ENCODE measurements around the gene CTR9. TPM values are rescaled to one million over a fixed set of nuclear protein-coding genes. Genes with fewer than 3 reads are reported as not detected.
"Not testable (repeated sequence)": the region's sequence is repeated elsewhere in the genome, so short reads cannot be mapped to it uniquely, and the experiment has no call there.

CTR9 gene
- total and polyA plus RNA-seq, 3 donors from 2014 or later = 47.3 to 50.9 (median 48.6) TPM

DNA sequence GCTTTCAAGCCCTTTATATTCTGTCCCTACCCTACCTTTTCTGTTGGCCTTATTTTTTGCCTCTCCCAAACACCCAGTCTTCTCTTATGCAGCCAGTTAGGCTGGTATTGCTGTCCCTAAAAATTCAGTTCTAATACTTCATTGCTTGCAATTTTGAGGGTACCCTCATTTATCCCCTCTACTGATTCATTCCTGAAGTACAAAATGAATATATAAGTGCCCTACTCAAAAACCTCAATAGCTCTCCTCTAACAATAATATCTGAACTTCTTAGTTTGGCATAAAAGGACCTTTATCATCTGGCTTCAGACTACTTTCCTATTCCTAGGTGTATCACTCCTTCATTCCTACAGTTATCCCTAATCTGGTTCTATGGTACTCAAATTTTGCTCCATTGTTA is 62.9 kb downstream of the CTR9 start:
- H3K36me3 ChIP-seq (ENCODE audit: low read depth, missing control alignments) = no peaks in the 10 kb centered on the region
- no peaks in the 10 kb centered on the region for H3K27me3 ChIP-seq
- intact Hi-C loops (cut with DNase I; ENCODE audit: low total_unique reads) = no loop called here
- no peaks in the 10 kb centered on the region for H3K4me1 ChIP-seq
- no peak overlapping the region for H3K27ac ChIP-seq
- H3K9me3 ChIP-seq = no peaks in the 10 kb centered on the region
- TF ChIP-seq, protein P1, sequence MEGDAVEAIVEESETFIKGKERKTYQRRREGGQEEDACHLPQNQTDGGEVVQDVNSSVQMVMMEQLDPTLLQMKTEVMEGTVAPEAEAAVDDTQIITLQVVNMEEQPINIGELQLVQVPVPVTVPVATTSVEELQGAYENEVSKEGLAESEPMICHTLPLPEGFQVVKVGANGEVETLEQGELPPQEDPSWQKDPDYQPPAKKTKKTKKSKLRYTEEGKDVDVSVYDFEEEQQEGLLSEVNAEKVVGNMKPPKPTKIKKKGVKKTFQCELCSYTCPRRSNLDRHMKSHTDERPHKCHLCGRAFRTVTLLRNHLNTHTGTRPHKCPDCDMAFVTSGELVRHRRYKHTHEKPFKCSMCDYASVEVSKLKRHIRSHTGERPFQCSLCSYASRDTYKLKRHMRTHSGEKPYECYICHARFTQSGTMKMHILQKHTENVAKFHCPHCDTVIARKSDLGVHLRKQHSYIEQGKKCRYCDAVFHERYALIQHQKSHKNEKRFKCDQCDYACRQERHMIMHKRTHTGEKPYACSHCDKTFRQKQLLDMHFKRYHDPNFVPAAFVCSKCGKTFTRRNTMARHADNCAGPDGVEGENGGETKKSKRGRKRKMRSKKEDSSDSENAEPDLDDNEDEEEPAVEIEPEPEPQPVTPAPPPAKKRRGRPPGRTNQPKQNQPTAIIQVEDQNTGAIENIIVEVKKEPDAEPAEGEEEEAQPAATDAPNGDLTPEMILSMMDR (IDR thresholded peaks at IDR 0.05) = no peak
- no peak for TF ChIP-seq POLR2A (IDR thresholded peaks at IDR 0.05)
- H3K4me3 ChIP-seq = no peak overlapping the region
- no peak for DNase-seq

DNA sequence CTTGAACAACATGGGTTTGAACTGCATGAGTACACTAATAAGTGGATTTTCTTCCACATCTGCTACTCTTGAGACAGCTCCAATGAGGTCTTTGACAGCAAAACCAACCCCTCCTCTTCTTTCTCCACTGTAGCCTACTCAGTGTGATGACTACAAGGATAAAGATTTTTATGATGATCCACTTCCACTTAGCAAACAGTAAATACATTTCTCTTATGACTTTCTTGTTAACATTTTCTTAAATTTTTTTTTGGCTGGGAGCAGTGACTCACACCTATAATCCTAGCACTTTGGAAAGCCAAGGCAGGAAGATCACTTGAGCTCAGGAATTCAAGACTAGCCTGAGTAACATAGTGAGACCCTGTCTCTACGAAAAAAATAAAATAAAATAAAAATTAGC is 67.5 kb downstream of the CTR9 start:
- DNase-seq = no peak
- no peak overlapping the region for H3K4me3 ChIP-seq
- TF ChIP-seq POLR2A (IDR thresholded peaks at IDR 0.05) = no peak
- TF ChIP-seq, protein P1 (IDR thresholded peaks at IDR 0.05) = no peak
- H3K27me3 ChIP-seq = no peaks in the 10 kb centered on the region
- H3K4me1 ChIP-seq = peaks cover 2% of the 10 kb centered on the region
- H3K27ac ChIP-seq = no peak overlapping the region
- intact Hi-C loops (cut with DNase I; ENCODE audit: low total_unique reads) = no loop called here
- H3K9me3 ChIP-seq = no peaks in the 10 kb centered on the region
- H3K36me3 ChIP-seq (ENCODE audit: low read depth, missing control alignments) = no peaks in the 10 kb centered on the region
- 94% methylated on average over 1 of the region's 1 CpG for WGBS, 2 donors

DNA sequence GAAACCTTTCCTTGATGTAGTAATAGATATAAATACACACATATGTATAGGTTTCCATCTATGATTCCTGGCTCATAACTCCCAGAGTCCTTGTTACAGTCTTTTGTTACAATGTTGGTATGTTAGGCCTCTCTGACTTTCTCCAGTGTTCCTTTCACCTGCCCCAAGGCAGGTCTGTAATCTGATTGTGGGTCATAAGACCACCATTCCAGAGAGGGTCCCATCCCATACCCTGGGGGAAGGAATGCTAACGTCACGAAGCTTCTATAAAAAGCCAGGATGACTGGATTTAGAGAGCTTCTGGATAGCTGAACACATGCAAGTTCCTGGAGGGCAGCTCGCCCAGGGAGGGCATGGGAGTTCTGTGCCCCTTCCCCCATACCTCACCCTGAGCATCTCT is 71.4 kb downstream of the CTR9 start:
- peak overlapping the region; percentile 57 to 83 for H3K27ac ChIP-seq
- DNase-seq; H3K4me1 ChIP-seq; H3K36me3 ChIP-seq (ENCODE audit: low read depth, missing control alignments); intact Hi-C loops (cut with DNase I; ENCODE audit: low total_unique reads); H3K9me3 ChIP-seq; H3K27me3 ChIP-seq; H3K4me3 ChIP-seq: not testable (repeated sequence)
- 70 to 89% methylated on average over 3 of the region's 3 CpGs for WGBS, 2 donors

DNA sequence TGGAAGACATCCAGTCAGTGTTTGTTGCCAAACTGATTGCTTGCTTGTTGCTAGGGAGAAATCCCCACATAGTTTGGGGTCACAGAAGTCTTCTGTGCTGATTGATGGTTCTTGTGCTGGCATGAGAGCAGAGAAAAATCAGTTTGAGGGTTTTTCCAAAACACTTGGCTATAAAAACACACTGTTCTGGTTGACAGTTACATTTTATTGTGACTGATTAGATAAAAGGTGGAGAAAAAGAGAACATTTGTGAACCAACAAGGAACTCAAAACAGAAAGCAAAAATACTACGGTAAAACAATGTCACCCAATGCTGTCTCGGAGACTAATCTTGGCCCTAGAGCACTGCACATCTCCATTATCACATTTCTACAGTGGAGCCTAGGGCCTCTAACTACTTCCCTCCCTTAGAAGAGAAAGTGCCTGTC is 72.1 kb downstream of the CTR9 start:
- WGBS, 2 donors = 37 to 40% methylated on average over 2 of the region's 2 CpGs
- TF ChIP-seq POLR2A (IDR thresholded peaks at IDR 0.05) = no peak
- TF ChIP-seq, protein P1 (IDR thresholded peaks at IDR 0.05) = no peak
- H3K27me3 ChIP-seq = no peaks in the 10 kb centered on the region
- H3K36me3 ChIP-seq (ENCODE audit: low read depth, missing control alignments) = no peaks in the 10 kb centered on the region
- peak overlapping the region; percentile 57 to 83 for H3K27ac ChIP-seq
- DNase-seq = peak; percentile 45
- intact Hi-C loops (cut with DNase I; ENCODE audit: low total_unique reads) = no loop called here
- H3K9me3 ChIP-seq = no peaks in the 10 kb centered on the region
- no peak overlapping the region for H3K4me3 ChIP-seq
- peaks cover 10% of the 10 kb centered on the region for H3K4me1 ChIP-seq

DNA sequence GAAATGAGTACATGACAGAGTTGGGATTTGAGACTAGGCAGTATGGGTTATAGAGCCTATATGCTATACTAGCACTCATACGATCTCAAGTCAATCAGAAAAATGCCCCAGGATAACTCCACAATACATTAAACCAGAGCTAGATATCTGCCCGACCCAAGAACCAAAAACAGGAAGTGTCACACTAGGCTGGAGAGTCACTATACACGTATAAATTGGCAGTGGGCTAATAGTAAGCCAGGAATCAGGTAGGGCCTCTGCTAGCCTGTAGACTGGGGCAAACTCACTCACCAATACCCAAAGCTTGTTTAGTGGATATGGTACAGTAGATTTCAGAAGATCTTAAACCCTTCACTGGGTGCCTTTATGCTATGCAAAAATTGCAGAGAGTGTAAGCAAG is 73.8 kb downstream of the CTR9 start:
- no peaks in the 10 kb centered on the region for H3K27me3 ChIP-seq
- H3K36me3 ChIP-seq (ENCODE audit: low read depth, missing control alignments) = no peaks in the 10 kb centered on the region
- WGBS, 2 donors = 83 to 84% methylated on average over 3 of the region's 3 CpGs
- H3K9me3 ChIP-seq = no peaks in the 10 kb centered on the region
- H3K27ac ChIP-seq = peak overlapping the region in 1 of 2 donors; percentile 83
- no peak for DNase-seq
- no peak overlapping the region for H3K4me3 ChIP-seq
- peaks cover 10% of the 10 kb centered on the region for H3K4me1 ChIP-seq
- intact Hi-C loops (cut with DNase I; ENCODE audit: low total_unique reads) = no loop called here
- no peak for TF ChIP-seq POLR2A (IDR thresholded peaks at IDR 0.05)
- TF ChIP-seq, protein P1 (IDR thresholded peaks at IDR 0.05) = no peak
